Mucosa of descending colon (tissue), 3 donors: Measurements from ENCODE around the gene MRPL41. TPM values are rescaled to one million over a fixed set of nuclear protein-coding genes. Genes with fewer than 3 reads are reported as not detected.

ENCODE experiments used
- ATAC-seq: fragments of 200-7000 bp; cut with Tn5 transposase; one replicate; pipeline ENCODE4 v1.9.1; 2020; ENCODE audit warnings: mild to moderate bottlenecking, moderate library complexity
- DNase-seq, 3 donors: peaks; one replicate each; pipeline ENCODE4 v3.0.0-alpha.2; 2020
- H3K36me3 ChIP-seq: fragments of 200-600 bp; one replicate; pipeline ENCODE4 v1.8.0; 2021; ENCODE audit warnings: low read depth, mild to moderate bottlenecking
- H3K4me1 ChIP-seq: fragments of 200-600 bp; one replicate; pipeline ENCODE4 v1.8.0; 2021; ENCODE audit warnings: low read depth, mild to moderate bottlenecking
- H3K4me3 ChIP-seq: fragments of 200-600 bp; one replicate; pipeline ENCODE4 v1.8.0; 2021; ENCODE audit warnings: mild to moderate bottlenecking
- H3K9me3 ChIP-seq: fragments of 200-600 bp; one replicate; pipeline ENCODE4 v1.8.0; 2021; ENCODE audit warnings: mild to moderate bottlenecking
- CTCF ChIP-seq: fragments of 200-600 bp; IDR thresholded peaks from one replicate; pipeline ENCODE4 v1.8.0; 2022; ENCODE audit warnings: antibody characterized with exemption, mild to moderate bottlenecking
- intact Hi-C, 2 donors: fragments of 100-400 bp; cut with DNase I in 1 of 2; cut with micrococcal nuclease in 1 of 2; formaldehyde crosslinking; loops; one replicate each; pipeline versions ENCODE4 v1.11.0 to v1.11.1; 2022; cut with DNase I, micrococcal nuclease
- total RNA-seq, 3 donors: library from RNA; stranded (reverse); fragmentation: NEBNext Ultra II Directional in 2 of 3; extraction: Animal tissue kit (Norgen Biotek cat#: 25700) in 2 of 3; gene quantifications; one replicate each; pipeline versions ENCODE4 v1.2.1 to v1.2.4, GENCODE V29; 2021 to 2023
- donor health status: DM: no; HTN: no; CAD: no; lungs with moderate emphysema.
- donor health status: DM: no; HTN: no; CAD: no.
- donor health status: DM: no; HTN: yes; CAD: no.

Gene MRPL41
- total RNA-seq, 3 donors from 2014 or later: 67.1 to 93.8 (median 93.5) TPM

DNA sequence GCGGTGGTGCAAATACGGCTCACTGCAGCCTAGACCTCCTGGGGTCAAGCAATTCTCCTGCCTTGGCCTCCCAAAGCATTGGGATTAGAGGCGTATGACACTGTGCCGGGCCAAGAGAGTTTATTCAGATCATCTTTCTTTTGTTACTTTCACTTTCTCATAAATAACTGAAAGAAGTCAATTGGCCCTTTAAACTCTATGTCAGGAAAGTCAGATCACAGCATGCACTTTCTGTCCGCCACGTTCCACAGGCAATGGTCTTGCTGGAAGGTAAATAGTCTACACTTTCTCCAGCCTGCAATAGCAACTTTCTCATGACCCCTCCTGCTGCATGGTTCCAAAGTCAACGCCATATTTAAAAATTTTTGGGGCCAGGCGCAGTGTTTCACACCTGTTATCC is 47.3 kb downstream of the MRPL41 start:
- no peak overlapping the region for H3K4me3 ChIP-seq
- ATAC-seq (no peak), DNase-seq (no peak)
- no peaks in the 10 kb centered on the region for H3K36me3 ChIP-seq
- H3K4me1 ChIP-seq: no peaks in the 10 kb centered on the region
- TF ChIP-seq CTCF: no peak
- H3K9me3 ChIP-seq: no peaks in the 10 kb centered on the region
- intact Hi-C loops: no loop called here

Other genes starting within 250 kb of the MRPL41 start
- 100 to 1,000 TPM in 2 of 3 donors, 10 to 100 TPM in 1; 61.4 to 171 (median 146) TPM for gene NRARP, start 249.6 kb upstream of the MRPL41 start, total RNA-seq
- gene EXD3, start 128.7 kb upstream of the MRPL41 start, total RNA-seq: 10 to 100 TPM; 39.4 to 56.7 (median 40.1) TPM
- gene NOXA1, start 128.5 kb upstream of the MRPL41 start, total RNA-seq: 10 to 100 TPM; 18.0 to 41.5 (median 27.2) TPM
- 100 to 1,000 TPM in 1 of 3 donors, 10 to 100 TPM in 2; 36.7 to 127 (median 74.8) TPM for gene ENTPD8, start 110.5 kb upstream of the MRPL41 start, total RNA-seq
- gene NSMF, start 92.5 kb upstream of the MRPL41 start, total RNA-seq: 10 to 100 TPM; 30.1 to 48.0 (median 43.4) TPM
- 10 to 100 TPM; 16.7 to 27.4 (median 17.2) TPM for gene PNPLA7, start 1.5 kb upstream of the MRPL41 start, total RNA-seq
- 10 to 100 TPM; 24.5 to 33.5 (median 29.3) TPM for gene DPH7, start 27.0 kb downstream of the MRPL41 start, total RNA-seq
- 10 to 100 TPM; 14.2 to 18.5 (median 18.4) TPM for gene ZMYND19, start 38.6 kb downstream of the MRPL41 start, total RNA-seq
- gene ARRDC1, start 53.8 kb downstream of the MRPL41 start, total RNA-seq: 100 to 1,000 TPM in 1 of 3 donors, 10 to 100 TPM in 2; 58.1 to 111 (median 100.0) TPM
- 10 to 100 TPM; 78.4 to 90.8 (median 83.3) TPM for gene EHMT1, start 67.1 kb downstream of the MRPL41 start, total RNA-seq